K562 (cell line): ENCODE data around the gene EFCAB5. TPM values are rescaled to one million over a fixed set of nuclear protein-coding genes. Genes with fewer than 3 reads are reported as not detected.

ENCODE experiments used
- BRF1 ChIP-seq: IDR thresholded peaks from 3 replicates; pipeline ENCODE4 v1.6.1; 2011; ENCODE audit warnings: borderline replicate concordance, mild to moderate bottlenecking; ENCODE audit not compliant: insufficient read length; ENCODE audit errors: extremely low read depth
- CCNT2 ChIP-seq: IDR thresholded peaks from 2 replicates; pipeline ENCODE4 v1.6.1; 2011; ENCODE audit warnings: borderline replicate concordance, low read depth, mild to moderate bottlenecking, moderate library complexity, mixed read lengths, low read length; ENCODE audit not compliant: insufficient read length; ENCODE audit errors: extremely low read depth
- CSDE1 ChIP-seq, 2 experiments: fragments of 450-650 bp; IDR thresholded peaks; 2 replicates each; pipeline ENCODE4 v1.6.1; 2016; ENCODE audit warnings: mild to moderate bottlenecking in 1 of 2
- DEAF1 ChIP-seq: fragments of 450-650 bp; formaldehyde crosslinking; IDR thresholded peaks from 2 replicates; pipeline ENCODE4 v1.4.0; 2020; ENCODE audit warnings: mild to moderate bottlenecking, moderate library complexity
- DIDO1 ChIP-seq: fragments of 450-650 bp; IDR thresholded peaks from 2 replicates; pipeline ENCODE4 v1.6.1; 2016; ENCODE audit warnings: low read depth, missing biosample characterization, missing genetic modification characterization
- DPF2 ChIP-seq: fragments of 450-650 bp; IDR thresholded peaks from 2 replicates; pipeline ENCODE4 v1.6.1; 2016
- FOS ChIP-seq: IDR thresholded peaks from 3 replicates; pipeline ENCODE4 v1.6.1; 2011; ENCODE audit not compliant: insufficient read length; ENCODE audit errors: extremely low read depth
- GTF3C2 ChIP-seq: IDR thresholded peaks from 3 replicates; pipeline ENCODE4 v1.6.1; 2011; ENCODE audit warnings: borderline replicate concordance, mild to moderate bottlenecking, moderate library complexity; ENCODE audit not compliant: insufficient read length; ENCODE audit errors: extremely low read depth
- HIVEP1 ChIP-seq: fragments of 250-450 bp; sonication (Bioruptor Pico); IDR thresholded peaks from 2 replicates; pipeline ENCODE4 v1.4.0; 2020; ENCODE audit warnings: mild to moderate bottlenecking
- HMG20B ChIP-seq: fragments of 250-450 bp; sonication (Bioruptor Pico); IDR thresholded peaks from 2 replicates; pipeline ENCODE4 v1.5.0; 2021; ENCODE audit warnings: mild to moderate bottlenecking
- RAD21 ChIP-seq, 2 experiments: fragments of 250-450 bp in 1 of 2; fragments of 450-650 bp in 1 of 2; sonication (Bioruptor Pico) in 1 of 2; formaldehyde crosslinking in 1 of 2; IDR thresholded peaks in 1 of 2; conservative IDR thresholded peaks in 1 of 2; 2 replicates each; pipeline versions ENCODE4 v1.4.0 to v1.8.0; 2020 to 2022; ENCODE audit warnings: mild to moderate bottlenecking in 2 of 2, moderate library complexity in 1 of 2
- UBTF ChIP-seq, 2 experiments: IDR thresholded peaks; 2 replicates each; pipeline ENCODE4 v1.6.1; 2012; ENCODE audit warnings: improper control_type of control experiment in 2 of 2, low read depth in 2 of 2, low read length in 2 of 2, borderline replicate concordance in 1 of 2
- ZNF146 ChIP-seq: IDR thresholded peaks from one replicate; pipeline ENCODE4 v1.6.1; 2018; ENCODE audit warnings: missing compliant biosample characterization; ENCODE audit not compliant: unreplicated experiment
- ZNF24 ChIP-seq: fragments of 450-650 bp; IDR thresholded peaks from 2 replicates; pipeline ENCODE4 v1.6.1; 2016
- ZNF354B ChIP-seq: fragments of 250-450 bp; sonication (Bioruptor Pico); IDR thresholded peaks from 2 replicates; pipeline ENCODE4 v1.4.0; 2020
- ZNF444 ChIP-seq: fragments of 250-450 bp; sonication (Bioruptor Pico); IDR thresholded peaks from 2 replicates; pipeline ENCODE4 v1.4.0; 2020; ENCODE audit warnings: mild to moderate bottlenecking, moderate library complexity
- ZNF695 ChIP-seq: fragments of 450-650 bp; formaldehyde crosslinking; IDR thresholded peaks from 2 replicates; pipeline ENCODE4 v1.4.0; 2020; ENCODE audit warnings: mild to moderate bottlenecking, moderate library complexity
- ZNF699 ChIP-seq: fragments of 250-450 bp; sonication (Bioruptor Pico); IDR thresholded peaks from 2 replicates; pipeline ENCODE4 v1.8.0; 2021; ENCODE audit warnings: mild to moderate bottlenecking, moderate library complexity; ENCODE audit not compliant: insufficient replicate concordance
- polyA plus RNA-seq, 8 experiments: library from polyadenylated mRNA; depleted of rRNA in 4 of 8; stranded (reverse) in 5 of 8; unstranded in 3 of 8; fragments of >200 nt; fragmentation: Nextera tagmentation in 2 of 8; fragmentation: Illumina TruSeq in 1 of 8; extraction: Ambion mirVana in 2 of 8; extraction: Trizol in 1 of 8; gene quantifications; 2 replicates each; pipeline versions ENCODE4 v1.2.1 to v1.2.3, GENCODE V29; 2011 to 2014; ENCODE audit warnings: inconsistent platforms in 1 of 8, missing spikeins in 1 of 8
- total RNA-seq, 7 experiments: library from RNA; depleted of rRNA in 6 of 7; stranded (reverse); fragments of >200 nt in 6 of 7; fragmentation: Illumina TruSeq in 2 of 7; extraction: Trizol in 2 of 7; gene quantifications; 2 replicates each; pipeline versions ENCODE4 v1.2.1 to v1.2.3, GENCODE V29; 2011 to 2021; ENCODE audit warnings: low replicate concordance in 1 of 7
- TF ChIP-seq, protein P1 (sequence below): fragments of 250-450 bp; sonication (Bioruptor Pico); IDR thresholded peaks from 2 replicates; pipeline ENCODE4 v1.8.0; 2021; ENCODE audit warnings: moderate library complexity, mild to moderate bottlenecking, inconsistent platforms

The EFCAB5 gene
- total and polyA plus RNA-seq, 9 of the 15 experiments (the other 6 are each of a cell fraction or from before 2014, with no cell fraction given), result 0.06 to 0.11 TPM; not detected in 7

DNA sequence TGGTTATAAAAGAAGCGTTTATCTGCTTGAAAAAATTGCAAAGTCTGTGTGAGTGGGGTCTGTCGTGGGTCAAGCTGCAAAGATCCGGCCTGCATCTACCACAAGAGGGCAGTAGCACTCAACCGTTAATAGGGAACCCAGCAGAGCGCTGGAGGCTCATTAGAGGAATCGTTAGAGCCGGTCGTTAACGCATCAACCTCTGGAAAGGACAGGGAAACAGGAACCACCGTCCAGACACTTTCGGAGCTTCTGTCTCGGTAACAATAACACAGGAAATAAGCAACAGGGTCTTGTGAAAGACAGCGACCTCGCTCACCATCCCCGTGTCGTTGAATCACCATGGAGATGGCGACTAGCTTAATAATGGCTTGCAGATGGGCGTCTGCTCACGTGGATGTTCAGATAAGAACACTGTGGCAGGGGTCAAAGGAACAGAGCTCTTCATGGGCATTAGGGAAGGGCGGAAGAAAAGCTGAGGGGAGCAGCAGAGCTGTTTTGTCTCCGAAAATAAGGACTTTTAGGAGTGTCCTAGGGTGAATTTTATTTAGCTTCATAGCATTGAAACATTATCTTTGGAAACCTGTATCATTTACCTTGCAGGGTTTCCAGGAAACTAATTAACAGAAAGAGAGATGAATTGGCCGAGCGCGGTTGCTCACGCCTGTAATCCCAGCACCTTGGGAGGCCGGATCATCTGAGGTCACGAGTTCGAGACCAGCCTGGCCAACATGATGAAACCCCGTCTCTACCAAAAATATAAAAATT is 163.3 kb downstream of the EFCAB5 start (continued):
- peak in 1 of 2 experiments; percentile 80; a peak in 2 of 4 replicates for TF ChIP-seq UBTF (IDR thresholded peaks at IDR 0.05; ENCODE audit: borderline replicate concordance in 1 of 2, low read depth in 2 of 2, low read length in 2 of 2)
- no peak for TF ChIP-seq ZNF444 (CRISPR knock-in tag)
- peak; percentile 86 for TF ChIP-seq DPF2
- TF ChIP-seq RAD21 (CRISPR knock-in tag; conservative IDR thresholded peaks at IDR 0.05 in 1 of 2, IDR thresholded peaks at IDR 0.05 in 1 of 2), result peak; percentile 89 to 93
- TF ChIP-seq DEAF1 (CRISPR knock-in tag), result peak; percentile 78
- no peak for TF ChIP-seq BRF1
- TF ChIP-seq, protein P1, sequence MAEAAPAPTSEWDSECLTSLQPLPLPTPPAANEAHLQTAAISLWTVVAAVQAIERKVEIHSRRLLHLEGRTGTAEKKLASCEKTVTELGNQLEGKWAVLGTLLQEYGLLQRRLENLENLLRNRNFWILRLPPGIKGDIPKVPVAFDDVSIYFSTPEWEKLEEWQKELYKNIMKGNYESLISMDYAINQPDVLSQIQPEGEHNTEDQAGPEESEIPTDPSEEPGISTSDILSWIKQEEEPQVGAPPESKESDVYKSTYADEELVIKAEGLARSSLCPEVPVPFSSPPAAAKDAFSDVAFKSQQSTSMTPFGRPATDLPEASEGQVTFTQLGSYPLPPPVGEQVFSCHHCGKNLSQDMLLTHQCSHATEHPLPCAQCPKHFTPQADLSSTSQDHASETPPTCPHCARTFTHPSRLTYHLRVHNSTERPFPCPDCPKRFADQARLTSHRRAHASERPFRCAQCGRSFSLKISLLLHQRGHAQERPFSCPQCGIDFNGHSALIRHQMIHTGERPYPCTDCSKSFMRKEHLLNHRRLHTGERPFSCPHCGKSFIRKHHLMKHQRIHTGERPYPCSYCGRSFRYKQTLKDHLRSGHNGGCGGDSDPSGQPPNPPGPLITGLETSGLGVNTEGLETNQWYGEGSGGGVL (CRISPR knock-in tag), result no peak
- TF ChIP-seq FOS, result no peak
- no peak for TF ChIP-seq DIDO1 (tag)
- TF ChIP-seq GTF3C2, result peak; percentile 68
- TF ChIP-seq ZNF146 (CRISPR knock-in tag), result no peak
- TF ChIP-seq CCNT2, result no peak
- TF ChIP-seq HIVEP1 (CRISPR knock-in tag), result no peak
- TF ChIP-seq CSDE1 (IDR thresholded peaks at IDR 0.05), result no peak
- no peak for TF ChIP-seq HMG20B
- no peak for TF ChIP-seq ZNF699 (CRISPR knock-in tag)
- TF ChIP-seq ZNF695, result no peak
- no peak for TF ChIP-seq ZNF24
- TF ChIP-seq ZNF354B (CRISPR knock-in tag), result no peak
